Gastroesophageal sphincter (tissue), 4 donors: ENCODE results near the gene HAPSTR1. TPM values are rescaled to one million over a fixed set of nuclear protein-coding genes. Genes with fewer than 3 reads are reported as not detected.

ENCODE experiments used
- ATAC-seq: fragments of 150-250 bp; one replicate; pipeline ENCODE4 v1.9.1; 2016; ENCODE audit warnings: mild to moderate bottlenecking, moderate library complexity
- H3K27ac ChIP-seq, 4 donors: fragments of 200-600 bp; sonication (generic) in 3 of 4; 1 replicate in 3 of 4; 2 replicates in 1 of 4; pipeline ENCODE4 v1.5.1; 2016 to 2019
- H3K27me3 ChIP-seq: fragments of 200-600 bp; sonication (generic); one replicate; pipeline ENCODE4 v1.5.1; 2019
- H3K36me3 ChIP-seq, 2 donors: fragments of 200-600 bp; sonication (generic); one replicate each; pipeline ENCODE4 v1.5.1; 2019; ENCODE audit warnings: control low read depth in 1 of 2
- H3K4me1 ChIP-seq, 3 donors: fragments of 200-600 bp; sonication (generic); 1 replicate in 2 of 3; 2 replicates in 1 of 3; pipeline ENCODE4 v1.5.1; 2016 to 2019; ENCODE audit warnings: control low read depth in 2 of 3
- H3K4me3 ChIP-seq, 2 donors: fragments of 200-600 bp; sonication (generic); one replicate each; pipeline ENCODE4 v1.5.1; 2019; ENCODE audit warnings: mild to moderate bottlenecking in 1 of 2, moderate library complexity in 1 of 2
- H3K9me3 ChIP-seq, 3 donors: fragments of 200-600 bp; sonication (generic); one replicate each; pipeline ENCODE4 v1.5.1; 2017 to 2019; ENCODE audit warnings: control low read depth in 2 of 3
- CTCF ChIP-seq, 4 experiments: fragments of 200-600 bp in 2 of 4; fragments of 450-650 bp in 2 of 4; sonication (generic) in 1 of 4; IDR thresholded peaks; one replicate each; pipeline ENCODE4 v1.5.1; 2017 to 2019; ENCODE audit warnings: antibody characterized with exemption in 4 of 4, mild to moderate bottlenecking in 2 of 4, moderate library complexity in 2 of 4
- EP300 ChIP-seq: sonication (generic); formaldehyde crosslinking; IDR thresholded peaks from one replicate; pipeline ENCODE4 v1.6.1; 2017; ENCODE audit warnings: antibody characterized with exemption, mild to moderate bottlenecking
- POLR2A ChIP-seq, 2 donors: fragments of 450-650 bp; IDR thresholded peaks; one replicate each; pipeline ENCODE4 v1.6.1; 2017; ENCODE audit warnings: antibody characterized with exemption in 2 of 2, mild to moderate bottlenecking in 2 of 2, moderate library complexity in 1 of 2
- POLR2AphosphoS5 ChIP-seq: sonication (generic); formaldehyde crosslinking; IDR thresholded peaks from one replicate; pipeline ENCODE4 v1.6.1; 2017; ENCODE audit warnings: antibody characterized with exemption
- WGBS, 2 donors: methylation state at CpG; one replicate each; pipeline ENCODE4 v1.1.5; 2018; ENCODE audit warnings: low coverage in 1 of 2; 5-methylcytosine and 5-hydroxymethylcytosine counted together
- total RNA-seq, 4 donors: library from RNA; depleted of rRNA; stranded (reverse); fragments of >200 nt; gene quantifications; one replicate each; pipeline ENCODE4 v1.1.0, GENCODE V29; 2016

Gene HAPSTR1
- total RNA-seq, 4 donors from 2014 or later, result 58.9 to 78.3 (median 64.7) TPM

- Histone ChIP-seq H3K4me1 (peaks cover 0 to 41% (median 3%) of the 10 kb centered on the region in 3 donors), H3K27me3 (no peaks in the 10 kb centered on the region), H3K9me3 (no peaks in the 10 kb centered on the region), H3K36me3 (peaks cover 0 to 16% of the 10 kb centered on the region in 2 donors), H3K4me3 (no peak overlapping the region), H3K27ac (no peak overlapping the region)
- 64 to 69% methylated on average over 4 to 8 of the region's 14 CpGs for WGBS, 2 donors
- TF ChIP-seq POLR2AphosphoS5 (no peak), EP300 (no peak), POLR2A (IDR thresholded peaks at IDR 0.05) (no peak), CTCF (IDR thresholded peaks at IDR 0.05) (no peak)
- no peak for ATAC-seq
These were observed 37.2 kb downstream of the HAPSTR1 start for GRCh38 chr16:9128346-9129342.

GRCh38 chr16:9134306-9134705, 42.9 kb downstream of the HAPSTR1 start:
- no peak for ATAC-seq
- WGBS, 2 donors, result 83 to 94% methylated on average over 3 of the region's 5 CpGs
- no peaks in the 10 kb centered on the region for H3K27me3 ChIP-seq
- no peak overlapping the region for H3K27ac ChIP-seq
- H3K4me3 ChIP-seq, result no peak overlapping the region
- peaks cover 0 to 7% (median 0%) of the 10 kb centered on the region in 3 donors for H3K4me1 ChIP-seq
- no peaks in the 10 kb centered on the region for H3K36me3 ChIP-seq
- TF ChIP-seq EP300, result no peak
- TF ChIP-seq CTCF (IDR thresholded peaks at IDR 0.05), result no peak
- TF ChIP-seq POLR2AphosphoS5, result no peak
- no peak for TF ChIP-seq POLR2A (IDR thresholded peaks at IDR 0.05)
- H3K9me3 ChIP-seq, result no peaks in the 10 kb centered on the region

GRCh38 chr16:9134739-9135138, 43.3 kb downstream of the HAPSTR1 start:
- Histone ChIP-seq H3K36me3 (no peaks in the 10 kb centered on the region), H3K27me3 (no peaks in the 10 kb centered on the region), H3K4me3 (no peak overlapping the region), H3K9me3 (no peaks in the 10 kb centered on the region), H3K27ac (no peak overlapping the region), H3K4me1 (peaks cover 0 to 9% (median 0%) of the 10 kb centered on the region in 3 donors)
- TF ChIP-seq POLR2A (IDR thresholded peaks at IDR 0.05) (no peak), CTCF (IDR thresholded peaks at IDR 0.05) (peak in 3 of 4 experiments; percentile 28 to 55 (median 35))
- no peak for ATAC-seq
- WGBS, 2 donors, result 21% methylated on average over 3 of the region's 5 CpGs; no CpG with 5 or more reads in 1 of the 2 donors

GRCh38 chr16:9135797-9136196, 44.4 kb downstream of the HAPSTR1 start:
- Histone ChIP-seq H3K27me3 (no peaks in the 10 kb centered on the region), H3K27ac (no peak overlapping the region), H3K9me3 (no peaks in the 10 kb centered on the region), H3K4me1 (peaks cover 0 to 9% (median 0%) of the 10 kb centered on the region in 3 donors), H3K36me3 (no peaks in the 10 kb centered on the region), H3K4me3 (no peak overlapping the region)
- whole genome bisulfite sequencing, 2 donors, result 62 to 67% methylated on average over 1 to 4 of the region's 8 CpGs
- no peak for ATAC-seq
- TF ChIP-seq EP300 (no peak), POLR2AphosphoS5 (no peak), POLR2A (IDR thresholded peaks at IDR 0.05) (no peak), CTCF (IDR thresholded peaks at IDR 0.05) (no peak)

- Histone ChIP-seq H3K4me3 (no peak overlapping the region), H3K9me3 (no peaks in the 10 kb centered on the region), H3K36me3 (peaks cover 0 to 3% of the 10 kb centered on the region in 2 donors), H3K4me1 (peaks cover 0 to 9% (median 0%) of the 10 kb centered on the region in 3 donors), H3K27ac (no peak overlapping the region), H3K27me3 (no peaks in the 10 kb centered on the region)
- no peak for TF ChIP-seq POLR2AphosphoS5
- no peak for TF ChIP-seq EP300
- no peak for TF ChIP-seq CTCF (IDR thresholded peaks at IDR 0.05)
- TF ChIP-seq POLR2A (IDR thresholded peaks at IDR 0.05), result no peak
- no peak for ATAC-seq
- WGBS, 2 donors, result 87 to 89% methylated on average over 4 to 6 of the region's 13 CpGs
These were observed 45.2 kb downstream of the HAPSTR1 start for GRCh38 chr16:9136596-9136995.
